HEK293 (cell line): ENCODE results near the gene BRCC3.

Source experiments
- GLI2 ChIP-seq: fragments of 450-650 bp; formaldehyde crosslinking; IDR thresholded peaks from 2 replicates; pipeline ENCODE4; 2017; ENCODE audit warnings: missing biosample characterization, missing genetic modification characterization, low read depth, borderline replicate concordance
- GLI4 ChIP-seq: fragments of 450-650 bp; formaldehyde crosslinking; IDR thresholded peaks from 2 replicates; pipeline ENCODE4 v1.5.1; 2016; ENCODE audit warnings: missing biosample characterization, missing genetic modification characterization
- OSR2 ChIP-seq: fragments of 450-650 bp; formaldehyde crosslinking; IDR thresholded peaks from 2 replicates; pipeline ENCODE4 v1.5.1; 2016; ENCODE audit warnings: missing biosample characterization, missing genetic modification characterization
- RBAK ChIP-seq: fragments of 450-650 bp; formaldehyde crosslinking; IDR thresholded peaks from 2 replicates; pipeline ENCODE4 v1.5.1; 2016; ENCODE audit warnings: missing biosample characterization, missing genetic modification characterization
- SCRT1 ChIP-seq: fragments of 450-650 bp; formaldehyde crosslinking; IDR thresholded peaks from 2 replicates; pipeline ENCODE4 v1.5.1; 2016; ENCODE audit warnings: missing biosample characterization, missing genetic modification characterization, borderline replicate concordance
- SCRT2 ChIP-seq: fragments of 450-650 bp; formaldehyde crosslinking; IDR thresholded peaks from 2 replicates; pipeline ENCODE4 v1.5.1; 2016; ENCODE audit warnings: missing biosample characterization, missing genetic modification characterization
- TCF7L2 ChIP-seq: IDR thresholded peaks from 2 replicates; pipeline ENCODE4 v1.6.1; 2011; ENCODE audit warnings: low read depth, mild to moderate bottlenecking, inconsistent platforms, low read length, moderate library complexity, borderline replicate concordance
- YY2 ChIP-seq: fragments of 450-650 bp; formaldehyde crosslinking; IDR thresholded peaks from 2 replicates; pipeline ENCODE4 v1.5.1; 2016; ENCODE audit warnings: missing biosample characterization, missing genetic modification characterization
- ZBTB7A ChIP-seq: fragments of 450-650 bp; formaldehyde crosslinking; IDR thresholded peaks from 2 replicates; pipeline ENCODE4 v1.5.1; 2016; ENCODE audit warnings: low read depth, missing biosample characterization, missing genetic modification characterization
- ZFP3 ChIP-seq: fragments of 450-650 bp; formaldehyde crosslinking; IDR thresholded peaks from 2 replicates; pipeline ENCODE4 v1.5.1; 2016; ENCODE audit warnings: low read depth, missing biosample characterization, missing genetic modification characterization
- ZNF2 ChIP-seq: fragments of 450-650 bp; formaldehyde crosslinking; IDR thresholded peaks from 2 replicates; pipeline ENCODE4 v1.5.1; 2016; ENCODE audit warnings: missing biosample characterization, missing genetic modification characterization
- ZNF214 ChIP-seq: fragments of 450-650 bp; formaldehyde crosslinking; IDR thresholded peaks from 2 replicates; pipeline ENCODE4 v1.5.1; 2017; ENCODE audit warnings: missing biosample characterization, mild to moderate bottlenecking, missing genetic modification characterization, borderline replicate concordance
- ZNF223 ChIP-seq: fragments of 450-650 bp; formaldehyde crosslinking; IDR thresholded peaks from 2 replicates; pipeline ENCODE4 v1.5.1; 2016; ENCODE audit warnings: missing biosample characterization, missing genetic modification characterization
- ZNF24 ChIP-seq: fragments of 450-650 bp; formaldehyde crosslinking; IDR thresholded peaks from 2 replicates; pipeline ENCODE4 v1.5.1; 2016; ENCODE audit warnings: missing biosample characterization, missing genetic modification characterization
- ZNF416 ChIP-seq: fragments of 450-650 bp; formaldehyde crosslinking; IDR thresholded peaks from 2 replicates; pipeline ENCODE4 v1.5.1; 2016; ENCODE audit warnings: missing biosample characterization, missing genetic modification characterization
- ZNF433 ChIP-seq: fragments of 450-650 bp; formaldehyde crosslinking; IDR thresholded peaks from 2 replicates; pipeline ENCODE4 v1.5.1; 2016; ENCODE audit warnings: missing biosample characterization, missing genetic modification characterization, low read depth
- ZNF560 ChIP-seq: fragments of 450-650 bp; formaldehyde crosslinking; IDR thresholded peaks from 2 replicates; pipeline ENCODE4 v1.5.1; 2017; ENCODE audit warnings: missing biosample characterization, missing genetic modification characterization, borderline replicate concordance
- ZNF610 ChIP-seq: fragments of 450-650 bp; formaldehyde crosslinking; IDR thresholded peaks from 2 replicates; pipeline ENCODE4 v1.5.1; 2016; ENCODE audit warnings: missing biosample characterization, missing genetic modification characterization, borderline replicate concordance
- ZNF626 ChIP-seq: fragments of 450-650 bp; sonication (Bioruptor Pico); formaldehyde crosslinking; IDR thresholded peaks from 2 replicates; pipeline ENCODE4 v1.5.1; 2018; ENCODE audit warnings: missing biosample characterization, missing genetic modification characterization, inconsistent platforms
- ZNF660 ChIP-seq: fragments of 450-650 bp; IDR thresholded peaks from 2 replicates; pipeline ENCODE4 v1.5.1; 2018; ENCODE audit warnings: missing biosample characterization, mild to moderate bottlenecking, missing genetic modification characterization
- ZNF76 ChIP-seq: fragments of 450-650 bp; formaldehyde crosslinking; IDR thresholded peaks from 2 replicates; pipeline ENCODE4; 2016; ENCODE audit warnings: low read depth, missing biosample characterization, missing genetic modification characterization, borderline replicate concordance
- ZNF785 ChIP-seq: fragments of 450-650 bp; formaldehyde crosslinking; IDR thresholded peaks from 2 replicates; pipeline ENCODE4 v1.5.1; 2016; ENCODE audit warnings: missing biosample characterization, missing genetic modification characterization
- ZNF792 ChIP-seq: fragments of 450-650 bp; formaldehyde crosslinking; IDR thresholded peaks from 2 replicates; pipeline ENCODE4 v1.5.1; 2016; ENCODE audit warnings: missing biosample characterization, missing genetic modification characterization
- ZNF843 ChIP-seq: fragments of 450-650 bp; formaldehyde crosslinking; IDR thresholded peaks from 2 replicates; pipeline ENCODE4 v1.5.1; 2016; ENCODE audit warnings: missing biosample characterization, missing genetic modification characterization
- TF ChIP-seq, protein P1 (sequence below): fragments of 450-650 bp; formaldehyde crosslinking; IDR thresholded peaks from 2 replicates; pipeline ENCODE4 v1.5.1; 2017; ENCODE audit warnings: missing biosample characterization, missing genetic modification characterization
- TF ChIP-seq, protein P2 (sequence below): fragments of 450-650 bp; formaldehyde crosslinking; IDR thresholded peaks from 2 replicates; pipeline ENCODE4 v1.5.1; 2017; ENCODE audit warnings: missing biosample characterization, mild to moderate bottlenecking, missing genetic modification characterization, moderate library complexity
- TF ChIP-seq, protein P3 (sequence below): fragments of 450-650 bp; formaldehyde crosslinking; IDR thresholded peaks from 2 replicates; pipeline ENCODE4 v1.5.1; 2016; ENCODE audit warnings: missing biosample characterization, missing genetic modification characterization
- TF ChIP-seq, protein P4 (sequence below): fragments of 450-650 bp; formaldehyde crosslinking; IDR thresholded peaks from 2 replicates; pipeline ENCODE4 v1.5.1; 2016; ENCODE audit warnings: missing biosample characterization, missing genetic modification characterization
- TF ChIP-seq, protein P5 (sequence below): fragments of 450-650 bp; formaldehyde crosslinking; IDR thresholded peaks from 2 replicates; pipeline ENCODE4 v1.5.1; 2016; ENCODE audit warnings: missing biosample characterization, missing genetic modification characterization
- TF ChIP-seq, protein P6 (sequence below): fragments of 450-650 bp; formaldehyde crosslinking; IDR thresholded peaks from 2 replicates; pipeline ENCODE4 v1.5.1; 2017; ENCODE audit warnings: missing biosample characterization, missing genetic modification characterization

BRCC3 gene

DNA sequence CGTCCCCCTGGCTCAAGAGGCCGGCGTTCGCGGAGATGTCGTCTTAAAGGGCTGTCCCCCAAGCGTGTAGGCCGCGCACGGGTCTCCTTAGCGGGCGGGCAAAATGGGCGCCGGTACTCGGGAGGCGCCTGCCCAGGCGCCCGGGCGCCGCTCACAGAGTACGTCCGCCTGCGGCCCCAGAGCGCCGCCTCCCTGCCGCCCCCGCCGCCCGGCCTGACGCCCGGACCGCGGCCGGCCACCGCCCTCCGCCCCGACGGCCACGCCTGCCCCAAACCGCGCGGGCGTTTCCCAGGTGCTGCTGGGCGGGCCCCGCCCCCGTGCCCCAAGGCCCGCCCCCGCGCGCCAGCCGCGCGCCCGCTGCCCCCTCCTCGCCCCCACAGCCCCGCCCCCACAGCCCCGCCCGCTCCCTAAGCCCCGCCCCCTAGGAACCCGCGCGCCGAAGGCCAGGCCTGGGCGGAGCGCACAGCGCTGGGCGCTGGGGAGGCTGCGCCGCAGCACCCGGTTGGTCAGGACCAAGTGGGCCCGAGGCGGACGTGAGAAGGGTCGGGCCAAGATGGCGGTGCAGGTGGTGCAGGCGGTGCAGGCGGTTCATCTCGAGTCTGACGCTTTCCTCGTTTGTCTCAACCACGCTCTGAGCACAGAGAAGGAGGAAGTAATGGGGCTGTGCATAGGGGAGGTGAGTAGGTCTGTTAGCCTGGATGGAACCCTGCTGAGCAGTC is at the start of gene BRCC3, which contains the start of the genes CMC4 and MTCP1 (continued):
- TF ChIP-seq, protein P1, sequence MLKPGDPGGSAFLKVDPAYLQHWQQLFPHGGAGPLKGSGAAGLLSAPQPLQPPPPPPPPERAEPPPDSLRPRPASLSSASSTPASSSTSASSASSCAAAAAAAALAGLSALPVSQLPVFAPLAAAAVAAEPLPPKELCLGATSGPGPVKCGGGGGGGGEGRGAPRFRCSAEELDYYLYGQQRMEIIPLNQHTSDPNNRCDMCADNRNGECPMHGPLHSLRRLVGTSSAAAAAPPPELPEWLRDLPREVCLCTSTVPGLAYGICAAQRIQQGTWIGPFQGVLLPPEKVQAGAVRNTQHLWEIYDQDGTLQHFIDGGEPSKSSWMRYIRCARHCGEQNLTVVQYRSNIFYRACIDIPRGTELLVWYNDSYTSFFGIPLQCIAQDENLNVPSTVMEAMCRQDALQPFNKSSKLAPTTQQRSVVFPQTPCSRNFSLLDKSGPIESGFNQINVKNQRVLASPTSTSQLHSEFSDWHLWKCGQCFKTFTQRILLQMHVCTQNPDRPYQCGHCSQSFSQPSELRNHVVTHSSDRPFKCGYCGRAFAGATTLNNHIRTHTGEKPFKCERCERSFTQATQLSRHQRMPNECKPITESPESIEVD (tag by site-specific recombination) = no peak
- TF ChIP-seq, protein P2, sequence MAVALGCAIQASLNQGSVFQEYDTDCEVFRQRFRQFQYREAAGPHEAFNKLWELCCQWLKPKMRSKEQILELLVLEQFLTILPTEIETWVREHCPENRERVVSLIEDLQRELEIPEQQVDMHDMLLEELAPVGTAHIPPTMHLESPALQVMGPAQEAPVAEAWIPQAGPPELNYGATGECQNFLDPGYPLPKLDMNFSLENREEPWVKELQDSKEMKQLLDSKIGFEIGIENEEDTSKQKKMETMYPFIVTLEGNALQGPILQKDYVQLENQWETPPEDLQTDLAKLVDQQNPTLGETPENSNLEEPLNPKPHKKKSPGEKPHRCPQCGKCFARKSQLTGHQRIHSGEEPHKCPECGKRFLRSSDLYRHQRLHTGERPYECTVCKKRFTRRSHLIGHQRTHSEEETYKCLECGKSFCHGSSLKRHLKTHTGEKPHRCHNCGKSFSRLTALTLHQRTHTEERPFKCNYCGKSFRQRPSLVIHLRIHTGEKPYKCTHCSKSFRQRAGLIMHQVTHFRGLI (tag by site-specific recombination) = peak; percentile 51; the same call in 1 of the 2 replicates
- TF ChIP-seq, protein P3, sequence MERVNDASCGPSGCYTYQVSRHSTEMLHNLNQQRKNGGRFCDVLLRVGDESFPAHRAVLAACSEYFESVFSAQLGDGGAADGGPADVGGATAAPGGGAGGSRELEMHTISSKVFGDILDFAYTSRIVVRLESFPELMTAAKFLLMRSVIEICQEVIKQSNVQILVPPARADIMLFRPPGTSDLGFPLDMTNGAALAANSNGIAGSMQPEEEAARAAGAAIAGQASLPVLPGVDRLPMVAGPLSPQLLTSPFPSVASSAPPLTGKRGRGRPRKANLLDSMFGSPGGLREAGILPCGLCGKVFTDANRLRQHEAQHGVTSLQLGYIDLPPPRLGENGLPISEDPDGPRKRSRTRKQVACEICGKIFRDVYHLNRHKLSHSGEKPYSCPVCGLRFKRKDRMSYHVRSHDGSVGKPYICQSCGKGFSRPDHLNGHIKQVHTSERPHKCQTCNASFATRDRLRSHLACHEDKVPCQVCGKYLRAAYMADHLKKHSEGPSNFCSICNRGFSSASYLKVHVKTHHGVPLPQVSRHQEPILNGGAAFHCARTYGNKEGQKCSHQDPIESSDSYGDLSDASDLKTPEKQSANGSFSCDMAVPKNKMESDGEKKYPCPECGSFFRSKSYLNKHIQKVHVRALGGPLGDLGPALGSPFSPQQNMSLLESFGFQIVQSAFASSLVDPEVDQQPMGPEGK (tag by site-specific recombination) = peak; percentile 27
- TF ChIP-seq GLI4 (tag by site-specific recombination) (no peak), ZNF560 (tag by site-specific recombination) (no peak), OSR2 (tag by site-specific recombination) (no peak), ZNF223 (tag by site-specific recombination) (peak; percentile 96), RBAK (tag by site-specific recombination) (no peak), SCRT2 (no peak), GLI2 (no peak), ZNF610 (no peak), ZNF660 (tag by site-specific recombination) (peak; percentile 52; the same call in 1 of the 2 replicates), ZFP3 (no peak), ZNF214 (tag by site-specific recombination) (no peak), ZNF626 (tag by site-specific recombination) (no peak), ZNF24 (tag by site-specific recombination) (peak; percentile 31; the same call in 1 of the 2 replicates), TCF7L2 (no peak), ZNF792 (tag by site-specific recombination) (no peak), ZNF76 (tag by site-specific recombination) (no peak; the same call in 1 of the 2 replicates), ZNF843 (tag by site-specific recombination) (no peak), SCRT1 (tag by site-specific recombination) (no peak), YY2 (tag by site-specific recombination) (peak; percentile 77; the same call in 1 of the 2 replicates), ZNF433 (tag by site-specific recombination) (no peak), ZBTB7A (tag by site-specific recombination) (0 out of 2 replicates have a peak, but pooled peaks have one; percentile 65), ZNF785 (no peak), ZNF2 (tag by site-specific recombination) (peak; percentile 62; the same call in 1 of the 2 replicates), ZNF416 (tag by site-specific recombination) (no peak)
- TF ChIP-seq, protein P4, sequence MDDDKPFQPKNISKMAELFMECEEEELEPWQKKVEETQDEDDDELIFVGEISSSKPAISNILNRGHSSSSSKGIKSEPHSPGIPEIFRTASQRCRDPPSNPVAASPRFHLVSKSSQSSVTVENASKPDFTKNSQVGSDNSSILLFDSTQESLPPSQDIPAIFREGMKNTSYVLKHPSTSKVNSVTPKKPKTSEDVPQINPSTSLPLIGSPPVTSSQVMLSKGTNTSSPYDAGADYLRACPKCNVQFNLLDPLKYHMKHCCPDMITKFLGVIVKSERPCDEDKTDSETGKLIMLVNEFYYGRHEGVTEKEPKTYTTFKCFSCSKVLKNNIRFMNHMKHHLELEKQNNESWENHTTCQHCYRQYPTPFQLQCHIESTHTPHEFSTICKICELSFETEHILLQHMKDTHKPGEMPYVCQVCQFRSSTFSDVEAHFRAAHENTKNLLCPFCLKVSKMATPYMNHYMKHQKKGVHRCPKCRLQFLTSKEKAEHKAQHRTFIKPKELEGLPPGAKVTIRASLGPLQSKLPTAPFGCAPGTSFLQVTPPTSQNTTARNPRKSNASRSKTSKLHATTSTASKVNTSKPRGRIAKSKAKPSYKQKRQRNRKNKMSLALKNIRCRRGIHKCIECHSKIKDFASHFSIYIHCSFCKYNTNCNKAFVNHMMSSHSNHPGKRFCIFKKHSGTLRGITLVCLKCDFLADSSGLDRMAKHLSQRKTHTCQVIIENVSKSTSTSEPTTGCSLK (tag by site-specific recombination) = no peak
- TF ChIP-seq, protein P5, sequence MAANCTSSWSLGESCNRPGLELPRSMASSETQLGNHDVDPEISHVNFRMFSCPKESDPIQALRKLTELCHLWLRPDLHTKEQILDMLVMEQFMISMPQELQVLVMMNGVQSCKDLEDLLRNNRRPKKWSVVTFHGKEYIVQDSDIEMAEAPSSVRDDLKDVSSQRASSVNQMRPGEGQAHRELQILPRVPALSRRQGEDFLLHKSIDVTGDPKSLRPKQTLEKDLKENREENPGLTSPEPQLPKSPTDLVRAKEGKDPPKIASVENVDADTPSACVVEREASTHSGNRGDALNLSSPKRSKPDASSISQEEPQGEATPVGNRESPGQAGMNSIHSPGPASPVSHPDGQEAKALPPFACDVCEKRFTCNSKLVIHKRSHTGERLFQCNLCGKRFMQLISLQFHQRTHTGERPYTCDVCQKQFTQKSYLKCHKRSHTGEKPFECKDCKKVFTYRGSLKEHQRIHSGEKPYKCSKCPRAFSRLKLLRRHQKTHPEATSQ (tag by site-specific recombination) = peak; percentile 63; the same call in 1 of the 2 replicates
- TF ChIP-seq, protein P6, sequence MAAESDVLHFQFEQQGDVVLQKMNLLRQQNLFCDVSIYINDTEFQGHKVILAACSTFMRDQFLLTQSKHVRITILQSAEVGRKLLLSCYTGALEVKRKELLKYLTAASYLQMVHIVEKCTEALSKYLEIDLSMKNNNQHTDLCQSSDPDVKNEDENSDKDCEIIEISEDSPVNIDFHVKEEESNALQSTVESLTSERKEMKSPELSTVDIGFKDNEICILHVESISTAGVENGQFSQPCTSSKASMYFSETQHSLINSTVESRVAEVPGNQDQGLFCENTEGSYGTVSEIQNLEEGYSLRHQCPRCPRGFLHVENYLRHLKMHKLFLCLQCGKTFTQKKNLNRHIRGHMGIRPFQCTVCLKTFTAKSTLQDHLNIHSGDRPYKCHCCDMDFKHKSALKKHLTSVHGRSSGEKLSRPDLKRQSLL (tag by site-specific recombination) = no peak
